AG09309 (cell line): ENCODE data around the gene CAMK2N1.

Source experiments
- DNase-seq: peaks from one replicate; pipeline ENCODE4 v3.0.0-alpha.2; 2010; ENCODE audit warnings: low read depth
- H3K4me3 ChIP-seq: 2 replicates; pipeline ENCODE4 v1.5.1; 2011; ENCODE audit warnings: mild to moderate bottlenecking, low read depth, low read length, moderate library complexity; ENCODE audit not compliant: control insufficient read depth
- TF ChIP-seq, protein P1 (sequence below): IDR thresholded peaks from 2 replicates; pipeline ENCODE4 v1.5.1; 2011; ENCODE audit warnings: mild to moderate bottlenecking, low read depth, low read length, inconsistent platforms; ENCODE audit not compliant: insufficient read depth, control insufficient read depth; ENCODE audit errors: missing control alignments

Gene CAMK2N1

GRCh38 chr1:20472121-20472520 lies 13.9 kb downstream of the CAMK2N1 start:
- no peak overlapping the region for H3K4me3 ChIP-seq
- DNase-seq: no peak
- TF ChIP-seq, protein P1, sequence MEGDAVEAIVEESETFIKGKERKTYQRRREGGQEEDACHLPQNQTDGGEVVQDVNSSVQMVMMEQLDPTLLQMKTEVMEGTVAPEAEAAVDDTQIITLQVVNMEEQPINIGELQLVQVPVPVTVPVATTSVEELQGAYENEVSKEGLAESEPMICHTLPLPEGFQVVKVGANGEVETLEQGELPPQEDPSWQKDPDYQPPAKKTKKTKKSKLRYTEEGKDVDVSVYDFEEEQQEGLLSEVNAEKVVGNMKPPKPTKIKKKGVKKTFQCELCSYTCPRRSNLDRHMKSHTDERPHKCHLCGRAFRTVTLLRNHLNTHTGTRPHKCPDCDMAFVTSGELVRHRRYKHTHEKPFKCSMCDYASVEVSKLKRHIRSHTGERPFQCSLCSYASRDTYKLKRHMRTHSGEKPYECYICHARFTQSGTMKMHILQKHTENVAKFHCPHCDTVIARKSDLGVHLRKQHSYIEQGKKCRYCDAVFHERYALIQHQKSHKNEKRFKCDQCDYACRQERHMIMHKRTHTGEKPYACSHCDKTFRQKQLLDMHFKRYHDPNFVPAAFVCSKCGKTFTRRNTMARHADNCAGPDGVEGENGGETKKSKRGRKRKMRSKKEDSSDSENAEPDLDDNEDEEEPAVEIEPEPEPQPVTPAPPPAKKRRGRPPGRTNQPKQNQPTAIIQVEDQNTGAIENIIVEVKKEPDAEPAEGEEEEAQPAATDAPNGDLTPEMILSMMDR: no peak

- TF ChIP-seq, protein P1: no peak
- DNase-seq: no peak
- H3K4me3 ChIP-seq: no peak overlapping the region
Observed at GRCh38 chr1:20470194-20470593, 15.8 kb downstream of the CAMK2N1 start.

GRCh38 chr1:20469406-20470076 lies 16.5 kb downstream of the CAMK2N1 start:
- DNase-seq: no peak
- H3K4me3 ChIP-seq: no peak overlapping the region
- TF ChIP-seq, protein P1: peak; percentile 14

DNA sequence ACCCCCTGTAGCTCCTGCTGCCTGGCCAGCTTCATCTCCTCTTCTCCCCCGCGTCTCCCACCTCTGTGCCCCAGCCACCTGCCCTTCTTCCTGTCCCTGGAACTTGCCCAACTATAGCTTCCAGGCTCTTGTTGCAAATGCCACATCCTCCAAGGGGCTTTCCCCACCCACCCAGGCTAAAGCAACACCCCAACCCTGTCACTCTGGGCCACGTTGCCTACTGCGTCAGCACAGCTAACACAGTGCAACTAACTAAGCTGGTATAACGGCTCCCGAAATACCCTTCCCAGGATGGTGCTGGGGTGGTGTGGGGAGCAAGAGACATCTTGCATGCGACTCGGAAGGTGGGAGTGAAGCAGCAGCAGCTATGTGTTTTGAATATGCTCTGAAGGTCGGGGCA lies 19.7 kb downstream of the CAMK2N1 start:
- DNase-seq: no peak
- TF ChIP-seq, protein P1: no peak
- H3K4me3 ChIP-seq: no peak overlapping the region

GRCh38 chr1:20465187-20465586 lies 20.8 kb downstream of the CAMK2N1 start:
- no peak for DNase-seq
- TF ChIP-seq, protein P1: no peak
- H3K4me3 ChIP-seq: no peak overlapping the region

GRCh38 chr1:20463502-20463901 lies 22.5 kb downstream of the CAMK2N1 start:
- DNase-seq: no peak
- H3K4me3 ChIP-seq: no peak overlapping the region
- TF ChIP-seq, protein P1: no peak
